ENCODE data around the gene ZP1. TPM values are rescaled to one million over a fixed set of nuclear protein-coding genes. Genes with fewer than 3 reads are reported as not detected.

The ZP1 gene
- total RNA-seq, 3 donors from 2014 or later = 0.23 to 0.41 TPM; not detected in 1

- intact Hi-C loops (cut with DNase I, micrococcal nuclease) = no loop called here
- ATAC-seq (peak; percentile 93), DNase-seq (peak; percentile 87 to 93 (median 89))
- H3K4me3 ChIP-seq = peak overlapping the region; percentile 9
- no peak for TF ChIP-seq CTCF (IDR thresholded peaks at IDR 0.05)
- no peaks in the 10 kb centered on the region for H3K36me3 ChIP-seq (ENCODE audit: low read depth)
- peaks cover 13% of the 10 kb centered on the region for H3K4me1 ChIP-seq (ENCODE audit: low read depth)
- no peaks in the 10 kb centered on the region for H3K9me3 ChIP-seq
Observed at GRCh38 chr11:60852117-60852981, 15.0 kb upstream of the ZP1 start.

GRCh38 chr11:60852982-60853950 is 14.1 kb upstream of the ZP1 start:
- Histone ChIP-seq H3K36me3 (ENCODE audit: low read depth) (no peaks in the 10 kb centered on the region), H3K9me3 (no peaks in the 10 kb centered on the region), H3K4me3 (no peak overlapping the region), H3K4me1 (ENCODE audit: low read depth) (peaks cover 13% of the 10 kb centered on the region)
- intact Hi-C loops (cut with DNase I, micrococcal nuclease) = no loop called here
- DNase-seq = peak in 2 of 3 donors; percentile 35 to 55
- no peak for ATAC-seq
- no peak for TF ChIP-seq CTCF (IDR thresholded peaks at IDR 0.05)

- intact Hi-C loops (cut with DNase I, micrococcal nuclease) = no loop called here
- H3K36me3 ChIP-seq (ENCODE audit: low read depth) = no peaks in the 10 kb centered on the region
- no peaks in the 10 kb centered on the region for H3K9me3 ChIP-seq
- no peak overlapping the region for H3K4me3 ChIP-seq
- no peak for TF ChIP-seq CTCF (IDR thresholded peaks at IDR 0.05)
- H3K4me1 ChIP-seq (ENCODE audit: low read depth) = peaks cover 13% of the 10 kb centered on the region
- ATAC-seq (no peak), DNase-seq (no peak)
Observed at GRCh38 chr11:60854140-60854846, 13.0 kb upstream of the ZP1 start.

GRCh38 chr11:60854847-60855725 is 12.3 kb upstream of the ZP1 start:
- DNase-seq = no peak
- H3K4me1 ChIP-seq (ENCODE audit: low read depth) = peaks cover 13% of the 10 kb centered on the region
- ATAC-seq = no peak
- H3K36me3 ChIP-seq (ENCODE audit: low read depth) = no peaks in the 10 kb centered on the region
- no peak for TF ChIP-seq CTCF (IDR thresholded peaks at IDR 0.05)
- intact Hi-C loops (cut with DNase I, micrococcal nuclease) = no loop called here
- H3K9me3 ChIP-seq = no peaks in the 10 kb centered on the region
- no peak overlapping the region for H3K4me3 ChIP-seq

Data from mucosa of descending colon (tissue), 3 donors.